ENCODE results near the gene UGCG.
"Not testable (repeated sequence)": the region's sequence is repeated elsewhere in the genome, so short reads cannot be mapped to it uniquely, and the experiment has no call there.

The UGCG gene

DNA sequence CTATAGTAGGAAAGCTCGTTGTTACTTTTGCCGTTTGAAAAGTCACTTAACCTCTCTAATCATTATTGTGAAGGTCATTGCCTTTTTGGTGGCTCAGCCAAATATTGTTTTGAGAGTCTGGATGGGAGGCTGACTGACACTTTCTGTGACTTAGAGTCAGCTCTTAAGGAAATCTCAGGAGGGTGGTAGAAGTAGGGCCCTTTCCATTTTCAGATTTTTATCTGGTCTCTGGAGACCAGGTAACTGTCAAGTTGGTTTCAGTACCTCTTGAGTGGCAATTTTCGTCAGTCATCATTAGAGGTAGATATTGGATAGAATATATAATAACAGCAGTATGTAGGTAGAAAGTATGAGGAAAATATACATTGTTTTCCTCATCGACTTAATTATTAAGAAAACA lies 23.3 kb downstream of the UGCG start:
- DNase-seq (ENCODE audit: low spot score), result no peak

DNA sequence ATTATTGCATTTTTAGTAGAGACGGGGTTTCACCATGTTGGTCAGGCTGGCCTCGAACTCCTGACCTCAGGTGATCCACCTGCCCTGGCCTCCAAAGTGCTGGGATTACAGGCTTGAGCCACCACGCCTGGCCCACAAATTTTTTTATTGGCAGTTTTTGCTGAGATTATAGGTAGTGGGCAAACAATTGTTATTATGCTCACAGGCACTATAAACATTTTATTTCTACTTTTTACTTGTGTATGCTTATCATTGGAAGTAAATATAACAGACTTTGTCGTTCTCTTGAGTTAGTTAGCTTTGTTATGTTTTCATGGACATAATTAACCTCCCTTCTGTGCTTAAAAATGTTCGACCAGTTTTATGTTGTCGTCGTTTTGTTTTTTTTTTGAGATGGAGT lies 23.9 kb downstream of the UGCG start:
- no peak for DNase-seq (ENCODE audit: low spot score)

GRCh38 chr9:111922324-111923013 lies 25.9 kb downstream of the UGCG start:
- DNase-seq (ENCODE audit: low spot score), result no peak

- DNase-seq (ENCODE audit: low spot score), result no peak
These were observed 27.7 kb downstream of the UGCG start for GRCh38 chr9:111924281-111924680.

DNA sequence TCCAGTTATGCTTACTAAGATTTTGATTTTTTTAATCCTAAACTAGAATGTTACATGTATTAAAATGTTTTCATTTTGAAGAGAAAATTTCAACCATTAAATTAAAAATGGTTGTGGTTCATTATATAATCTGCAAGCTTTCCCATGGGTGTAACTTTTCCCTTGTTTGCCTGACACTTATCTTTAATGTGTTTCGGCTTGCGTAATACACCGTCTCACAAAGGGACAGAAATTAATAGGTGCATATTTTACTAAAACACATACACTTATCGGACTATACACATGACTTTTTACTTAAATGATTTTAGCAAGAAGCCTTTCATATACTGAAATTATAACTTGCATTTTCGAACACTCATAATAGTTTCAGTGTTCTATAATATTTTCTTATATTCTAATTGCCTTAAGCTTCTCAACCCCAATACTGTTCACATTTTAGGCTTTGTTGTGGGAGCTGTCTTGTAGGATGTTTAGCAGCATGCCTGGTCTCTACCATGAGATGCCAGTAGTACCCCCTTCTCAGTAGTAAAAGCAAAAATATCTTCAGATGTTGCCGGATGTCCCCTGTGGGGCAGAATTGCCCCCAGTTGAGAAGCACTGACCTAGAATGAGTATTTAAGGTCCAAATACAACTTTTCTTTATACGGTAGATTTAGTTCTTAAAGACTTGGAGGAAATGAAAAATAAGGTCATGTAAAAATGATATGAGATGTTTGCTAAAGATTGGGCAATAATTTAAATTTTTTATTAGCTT lies 28.6 kb downstream of the UGCG start:
- DNase-seq (ENCODE audit: low spot score), result no peak

DNA sequence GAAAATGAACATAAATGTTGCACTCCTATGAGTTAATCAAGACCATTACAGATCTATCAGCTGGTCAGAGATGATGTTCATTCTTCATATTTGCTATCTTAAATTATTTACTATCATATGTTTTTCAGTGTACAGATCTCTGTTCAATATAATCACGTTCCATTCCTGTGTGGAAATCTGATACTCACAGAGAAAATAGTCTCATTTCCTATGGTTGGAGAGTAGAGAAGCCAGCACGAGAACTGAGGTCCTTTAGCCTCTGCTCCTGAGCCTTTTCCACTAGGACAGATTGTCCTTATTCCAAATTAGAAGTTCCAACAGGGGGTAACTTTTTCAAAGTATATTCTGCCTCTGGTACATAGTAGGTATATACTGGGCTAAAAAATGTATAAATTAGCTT lies 29.2 kb downstream of the UGCG start:
- DNase-seq (ENCODE audit: low spot score), result no peak

DNA sequence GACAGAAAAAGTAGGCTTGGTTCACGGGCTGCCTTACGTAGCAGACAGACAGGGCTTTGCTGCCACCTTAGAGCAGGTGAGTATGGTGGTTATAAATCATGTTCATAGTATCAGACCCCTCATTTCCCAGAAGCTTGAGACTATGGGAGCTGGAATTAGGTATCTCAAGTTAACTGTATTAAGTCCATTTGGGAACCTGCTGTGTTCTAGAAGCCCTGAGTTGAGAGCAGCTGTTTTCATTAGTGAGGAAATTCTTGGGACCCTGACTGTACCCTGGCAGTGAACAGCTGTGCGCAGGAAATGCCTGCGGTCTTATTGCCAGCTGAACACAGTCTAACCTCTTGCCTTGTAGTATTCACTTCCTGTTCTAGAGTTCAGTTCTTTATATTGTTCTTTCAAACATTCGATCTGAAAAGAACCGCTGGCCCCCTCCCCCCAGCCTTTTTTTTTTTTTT lies 29.8 kb downstream of the UGCG start:
- peak; percentile 66 for DNase-seq (ENCODE audit: low spot score)

- peak; percentile 39 for DNase-seq (ENCODE audit: low spot score)
These were observed 31.7 kb downstream of the UGCG start for GRCh38 chr9:111928359-111928720.

DNA sequence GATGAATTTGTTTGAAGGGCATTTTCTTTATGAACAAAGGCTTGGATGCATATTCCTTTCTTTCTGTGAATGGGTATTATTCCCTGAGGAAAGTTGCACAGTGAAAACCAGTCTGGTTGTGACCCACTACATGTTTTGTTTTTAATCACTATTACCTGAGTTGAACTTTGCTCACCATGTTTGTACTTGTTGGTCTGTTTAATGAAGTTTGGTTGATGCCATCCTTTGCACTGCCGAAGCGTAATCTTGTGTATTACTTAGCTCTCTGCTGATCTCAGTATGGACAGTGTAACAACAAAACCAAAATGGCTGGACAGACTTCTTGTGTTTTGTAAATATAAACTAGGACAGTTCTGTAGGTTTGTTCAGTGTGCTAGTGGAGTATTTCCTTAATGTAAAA lies 38.1 kb downstream of the UGCG start:
- DNase-seq (ENCODE audit: low spot score), result no peak

DNA sequence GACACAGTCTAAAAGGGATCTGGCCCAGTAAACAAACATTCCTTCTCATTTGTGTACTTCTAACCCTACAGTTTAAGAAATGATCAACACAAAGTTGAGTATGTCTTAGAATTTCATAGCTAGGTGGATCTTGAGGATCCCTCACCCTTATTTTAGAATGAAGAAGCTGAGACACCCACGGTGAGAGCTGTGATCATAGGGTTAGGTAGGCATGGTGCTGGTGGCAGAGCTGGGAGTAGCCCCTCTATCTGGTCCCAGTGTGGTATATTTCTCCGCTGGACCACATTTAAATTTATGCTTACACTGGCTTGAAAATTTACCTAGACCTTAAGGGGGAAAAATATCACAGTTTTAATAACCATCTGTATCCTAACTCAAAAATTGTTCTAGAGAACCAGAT lies 39.8 kb downstream of the UGCG start:
- no peak for DNase-seq (ENCODE audit: low spot score)

- DNase-seq (ENCODE audit: low spot score), result no peak
These were observed 40.7 kb downstream of the UGCG start for GRCh38 chr9:111937301-111937700.

- peak; percentile 51 for DNase-seq (ENCODE audit: low spot score)
These were observed 41.3 kb downstream of the UGCG start for GRCh38 chr9:111937781-111938426.

GRCh38 chr9:111938427-111938800 lies 41.8 kb downstream of the UGCG start:
- DNase-seq (ENCODE audit: low spot score), result no peak

GRCh38 chr9:111939322-111939721 lies 42.7 kb downstream of the UGCG start:
- no peak for DNase-seq (ENCODE audit: low spot score)

DNA sequence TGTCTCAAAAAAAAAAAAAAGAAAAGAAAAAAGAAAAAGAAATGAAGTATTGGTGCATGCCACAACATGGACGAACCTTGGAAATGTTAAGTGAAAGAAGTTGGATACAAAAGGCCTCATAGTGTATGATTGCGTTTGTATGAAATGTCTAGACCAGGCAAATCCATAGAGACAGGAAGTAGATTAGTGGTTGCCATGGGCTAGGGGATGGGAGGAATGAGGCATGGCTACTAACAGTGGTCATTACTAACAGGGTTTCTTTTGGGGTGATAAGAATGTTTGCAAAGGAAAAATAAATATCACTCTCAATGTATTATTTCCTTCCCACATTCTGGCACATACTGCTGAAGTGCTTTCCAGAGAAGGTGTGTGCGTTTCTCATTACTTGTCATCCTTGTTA lies 44.1 kb downstream of the UGCG start:
- no peak for DNase-seq (ENCODE audit: low spot score)

GRCh38 chr9:111943200-111943599 lies 46.6 kb downstream of the UGCG start:
- no peak for DNase-seq (ENCODE audit: low spot score)

GRCh38 chr9:111943746-111944145 lies 47.1 kb downstream of the UGCG start:
- DNase-seq (ENCODE audit: low spot score), result no peak

DNA sequence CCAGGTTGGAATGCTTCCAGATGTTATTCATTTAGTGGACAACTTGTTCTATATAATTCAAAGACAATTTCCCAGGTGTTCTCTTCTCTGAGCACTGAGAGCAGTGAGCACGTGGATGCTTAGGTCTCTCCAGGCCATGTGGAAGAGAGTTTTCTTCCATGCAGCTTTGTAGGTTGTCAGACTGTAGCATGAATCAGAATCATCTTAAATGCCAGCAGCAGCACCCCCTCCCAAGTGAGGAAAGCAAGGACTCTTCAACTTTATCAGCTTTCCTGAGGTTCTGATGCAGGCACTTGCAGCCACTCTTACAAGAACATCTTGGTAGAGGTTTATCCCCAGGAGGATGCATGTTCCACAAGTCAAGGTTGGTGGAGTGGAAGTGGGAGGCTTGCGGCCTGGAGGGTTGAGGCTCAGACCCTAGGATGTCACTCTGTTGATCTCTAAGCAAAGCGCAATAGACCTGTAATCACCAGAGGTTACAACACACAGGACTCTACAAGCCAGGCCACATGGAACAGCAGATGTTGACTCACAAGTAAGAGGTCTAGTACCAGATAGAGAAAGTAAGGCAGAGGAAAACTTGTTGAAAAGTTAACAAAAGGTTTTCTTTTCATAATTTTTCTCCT lies 47.7 kb downstream of the UGCG start:
- DNase-seq (ENCODE audit: low spot score), result peak; percentile 35

DNA sequence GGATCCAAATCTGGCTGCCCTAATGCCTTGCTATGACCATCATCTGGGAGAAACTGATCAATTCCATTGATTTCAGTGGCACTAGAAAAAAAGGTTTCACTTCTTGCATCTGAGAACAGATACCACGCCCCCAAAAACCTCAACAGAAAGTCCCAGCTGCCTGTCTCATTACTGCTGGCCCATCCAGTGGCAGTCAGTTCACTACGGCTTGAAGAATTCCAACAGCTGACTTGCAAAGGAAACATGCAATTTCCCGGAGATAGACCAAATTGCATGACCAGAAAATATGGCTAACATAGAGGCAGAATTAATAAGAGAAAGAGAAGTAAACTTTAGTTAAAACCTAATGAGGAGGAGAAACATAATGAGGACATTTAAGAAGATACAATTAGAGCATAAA lies 48.6 kb downstream of the UGCG start:
- DNase-seq (ENCODE audit: low spot score), result peak; percentile 74

- DNase-seq (ENCODE audit: low spot score), result not testable (repeated sequence)
These were observed 51.5 kb downstream of the UGCG start for GRCh38 chr9:111948109-111948508.

DNA sequence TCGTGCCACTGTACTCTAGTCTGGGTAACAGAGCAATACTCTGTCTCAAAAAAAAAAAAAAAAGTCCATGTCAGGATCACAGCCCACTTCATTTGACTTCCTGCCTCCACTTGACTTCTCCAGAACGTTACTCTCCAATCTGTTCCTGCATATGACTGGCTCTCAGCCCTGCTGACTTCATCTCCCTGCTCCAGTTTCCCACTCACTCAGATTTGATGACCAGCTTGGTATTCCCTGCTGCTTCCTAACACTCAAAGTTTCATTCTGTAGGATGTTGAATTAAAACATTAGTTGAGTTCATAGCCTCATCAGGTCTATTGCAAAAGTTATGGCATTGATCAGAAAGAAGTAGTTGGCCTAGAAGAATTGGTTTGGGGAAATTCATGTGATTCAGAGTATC lies 52.3 kb downstream of the UGCG start:
- no peak for DNase-seq (ENCODE audit: low spot score)

GRCh38 chr9:111949919-111950318 lies 53.3 kb downstream of the UGCG start:
- DNase-seq (ENCODE audit: low spot score), result peak; percentile 50

- DNase-seq (ENCODE audit: low spot score), result peak; percentile 75
These were observed 55.9 kb downstream of the UGCG start for GRCh38 chr9:111952559-111952958.
